LNCaP clone FGC (cell line): ENCODE data around the gene SCARB1.
A peak's percentile ranks its signal among the peaks of the same experiment; 100 is the strongest.

ENCODE experiments used
- DNase-seq: peaks from one replicate; pipeline ENCODE4 v3.0.0-alpha.2; 2011; ENCODE audit warnings: low read depth
- H3K4me3 ChIP-seq: 2 replicates; pipeline ENCODE4 v1.5.1; 2011; ENCODE audit warnings: mild to moderate bottlenecking, low read depth, low read length, control low read depth
- TF ChIP-seq, protein P1 (sequence below): IDR thresholded peaks from 2 replicates; pipeline ENCODE4 v1.5.1; 2012; ENCODE audit warnings: mild to moderate bottlenecking; ENCODE audit not compliant: control insufficient read depth, insufficient read depth; ENCODE audit errors: extremely low read depth

The SCARB1 gene

DNA sequence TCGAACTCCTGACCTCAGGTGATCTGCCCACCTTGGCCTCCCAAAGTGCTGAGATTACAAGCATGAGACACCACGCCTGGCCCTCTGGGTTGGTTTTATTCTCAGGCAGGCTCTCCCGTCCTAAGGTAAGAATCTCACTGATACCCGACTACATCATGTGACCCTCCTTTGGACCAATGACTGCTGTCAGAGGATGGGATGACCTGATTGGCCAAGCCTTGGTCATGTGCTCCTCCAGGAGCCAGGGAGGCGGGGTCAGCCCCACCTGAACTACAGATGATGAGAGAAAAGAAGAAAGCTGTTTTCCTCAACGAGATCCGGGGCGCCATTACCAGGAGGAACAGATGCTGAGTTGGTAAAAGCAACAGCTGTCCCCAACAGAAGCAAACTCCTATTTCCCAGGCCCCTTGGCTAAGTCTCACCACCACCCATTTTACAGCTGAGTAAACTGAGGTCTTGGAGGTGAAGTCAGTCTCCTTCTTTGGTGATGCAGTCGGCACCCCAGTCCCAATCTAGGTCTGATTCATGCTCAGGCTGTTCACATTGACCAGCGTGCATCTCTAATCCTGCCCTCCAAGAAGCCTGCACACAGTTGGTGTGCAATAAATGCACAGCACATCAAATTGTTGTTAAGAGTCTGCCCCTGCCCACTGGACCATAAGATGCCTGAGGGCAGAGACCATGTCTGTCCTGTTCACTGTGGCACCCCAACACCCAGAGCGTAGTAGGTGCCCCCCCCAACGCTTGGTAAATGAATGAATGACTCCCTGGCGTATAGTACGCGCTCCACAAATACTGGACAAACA is 118.8 kb downstream of the SCARB1 start:
- no peak for DNase-seq
- TF ChIP-seq, protein P1, sequence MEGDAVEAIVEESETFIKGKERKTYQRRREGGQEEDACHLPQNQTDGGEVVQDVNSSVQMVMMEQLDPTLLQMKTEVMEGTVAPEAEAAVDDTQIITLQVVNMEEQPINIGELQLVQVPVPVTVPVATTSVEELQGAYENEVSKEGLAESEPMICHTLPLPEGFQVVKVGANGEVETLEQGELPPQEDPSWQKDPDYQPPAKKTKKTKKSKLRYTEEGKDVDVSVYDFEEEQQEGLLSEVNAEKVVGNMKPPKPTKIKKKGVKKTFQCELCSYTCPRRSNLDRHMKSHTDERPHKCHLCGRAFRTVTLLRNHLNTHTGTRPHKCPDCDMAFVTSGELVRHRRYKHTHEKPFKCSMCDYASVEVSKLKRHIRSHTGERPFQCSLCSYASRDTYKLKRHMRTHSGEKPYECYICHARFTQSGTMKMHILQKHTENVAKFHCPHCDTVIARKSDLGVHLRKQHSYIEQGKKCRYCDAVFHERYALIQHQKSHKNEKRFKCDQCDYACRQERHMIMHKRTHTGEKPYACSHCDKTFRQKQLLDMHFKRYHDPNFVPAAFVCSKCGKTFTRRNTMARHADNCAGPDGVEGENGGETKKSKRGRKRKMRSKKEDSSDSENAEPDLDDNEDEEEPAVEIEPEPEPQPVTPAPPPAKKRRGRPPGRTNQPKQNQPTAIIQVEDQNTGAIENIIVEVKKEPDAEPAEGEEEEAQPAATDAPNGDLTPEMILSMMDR, result no peak
- no peak overlapping the region for H3K4me3 ChIP-seq

DNA sequence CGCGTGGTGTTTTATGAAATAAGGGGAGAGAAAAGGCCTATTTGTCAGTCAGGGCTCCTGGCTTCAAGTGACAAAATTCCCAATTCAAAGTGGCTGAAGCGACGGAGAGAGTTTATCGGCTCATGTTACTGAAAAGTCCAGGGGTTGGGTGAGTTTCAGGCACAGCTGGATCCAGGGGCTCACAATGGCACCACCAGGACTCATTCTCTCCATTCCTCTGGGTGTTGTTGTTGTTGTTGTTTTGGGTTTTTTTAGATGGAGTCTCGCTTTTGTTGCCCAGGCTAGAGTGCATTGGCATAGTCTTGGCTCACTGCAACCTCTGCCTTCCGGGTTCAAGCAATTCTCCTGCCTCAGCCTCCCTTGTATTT is 119.4 kb downstream of the SCARB1 start:
- TF ChIP-seq, protein P1, result no peak
- H3K4me3 ChIP-seq, result no peak overlapping the region
- DNase-seq, result no peak

DNA sequence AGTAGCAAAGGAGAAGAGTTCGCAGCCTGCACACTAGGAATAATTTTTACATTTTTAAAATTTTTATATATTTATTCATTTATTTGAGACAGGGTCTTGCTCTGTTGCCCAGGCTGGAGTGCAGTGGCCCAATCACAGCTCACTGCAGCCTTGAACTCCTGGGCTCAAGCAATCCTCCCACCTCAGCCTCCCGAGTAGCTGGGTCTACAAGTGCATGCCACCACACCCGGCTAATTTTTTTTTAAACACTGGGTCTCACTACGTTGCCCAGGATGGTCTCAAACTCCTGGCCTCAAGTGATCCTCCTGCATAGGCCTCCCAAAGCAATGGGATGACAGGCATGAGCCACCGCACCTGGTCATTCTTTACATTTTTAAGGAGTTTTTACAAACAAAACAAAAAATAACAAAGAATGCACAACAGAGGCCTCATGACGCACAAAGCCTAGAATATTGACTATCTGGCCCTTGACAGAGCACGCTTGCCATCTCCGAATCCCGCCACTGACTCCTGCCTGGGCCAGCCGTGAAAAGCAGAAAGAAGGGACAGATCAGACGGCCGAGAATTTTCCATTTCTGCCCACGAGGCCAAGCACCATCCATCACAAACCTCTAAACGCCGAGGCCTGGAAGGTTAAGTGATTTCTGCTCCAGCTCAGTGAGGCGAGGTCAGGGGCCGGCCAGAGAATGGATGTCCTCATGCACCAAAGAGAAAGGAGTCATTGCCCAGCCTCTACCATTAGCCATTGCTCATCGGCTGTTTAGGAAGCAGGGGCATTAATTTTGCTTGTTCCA is 120.0 kb downstream of the SCARB1 start:
- no peak overlapping the region for H3K4me3 ChIP-seq
- DNase-seq, result no peak
- TF ChIP-seq, protein P1, result no peak

DNA sequence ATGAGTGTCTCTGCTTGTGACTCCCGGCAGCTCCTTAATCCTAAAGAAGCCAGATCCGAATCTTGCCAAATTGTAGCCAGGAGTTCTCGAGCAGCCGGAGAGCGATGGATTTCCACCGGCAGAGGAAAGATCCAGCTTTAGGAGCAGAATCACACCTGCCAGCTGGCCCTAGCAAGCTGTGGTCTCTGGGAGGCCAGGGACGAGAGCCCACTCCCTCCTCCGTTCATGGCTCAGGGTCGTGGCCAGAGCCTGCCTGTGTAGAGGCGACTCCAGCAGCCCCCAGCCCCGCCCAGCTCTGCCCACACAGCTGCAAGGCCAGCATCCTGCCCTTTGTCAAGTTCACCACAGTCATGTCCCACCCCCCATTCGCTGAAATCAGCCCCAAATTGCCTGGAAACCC is 121.0 kb downstream of the SCARB1 start:
- no peak for DNase-seq
- H3K4me3 ChIP-seq, result no peak overlapping the region
- TF ChIP-seq, protein P1, result no peak

DNA sequence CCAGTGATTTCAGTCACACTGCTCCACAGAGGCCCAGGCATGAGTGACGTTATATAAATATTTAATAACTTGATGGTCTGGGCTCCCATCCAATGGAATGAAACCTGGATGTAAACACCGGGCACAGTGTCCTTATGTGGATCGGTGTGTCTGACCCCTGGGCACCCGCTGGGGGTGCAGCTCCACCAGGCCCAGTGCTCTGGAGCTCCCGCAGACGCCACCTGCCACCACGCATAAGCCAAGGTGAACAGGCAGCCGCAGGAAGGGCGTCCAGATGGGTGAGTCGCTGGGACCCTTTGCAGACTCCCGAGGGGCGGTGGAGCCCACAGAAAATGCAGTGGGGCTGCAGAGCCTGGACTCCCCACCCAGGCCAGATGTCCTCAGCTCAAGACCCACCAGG is 121.6 kb downstream of the SCARB1 start:
- TF ChIP-seq, protein P1, result no peak
- DNase-seq, result peak; percentile 73
- H3K4me3 ChIP-seq, result no peak overlapping the region

DNA sequence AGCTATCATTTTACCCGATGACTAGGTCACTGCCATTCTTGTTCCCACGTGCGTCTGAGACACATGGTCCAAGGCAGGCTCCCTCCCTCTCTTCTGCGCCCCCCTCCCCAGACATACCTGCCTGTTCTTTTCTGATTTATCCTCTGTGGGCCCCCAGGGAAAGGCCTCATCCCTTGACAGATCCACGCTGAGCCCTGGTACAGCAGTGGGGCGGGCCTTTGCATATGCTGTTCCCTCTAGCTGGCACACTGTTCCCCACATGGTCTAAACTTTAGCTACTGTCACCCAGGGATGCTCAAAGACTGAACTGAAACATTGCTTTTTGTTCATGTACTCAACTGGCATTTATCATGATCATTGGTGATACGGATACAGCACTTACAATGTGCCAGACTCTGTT is 122.5 kb downstream of the SCARB1 start:
- no peak overlapping the region for H3K4me3 ChIP-seq
- no peak for DNase-seq
- TF ChIP-seq, protein P1, result no peak

DNA sequence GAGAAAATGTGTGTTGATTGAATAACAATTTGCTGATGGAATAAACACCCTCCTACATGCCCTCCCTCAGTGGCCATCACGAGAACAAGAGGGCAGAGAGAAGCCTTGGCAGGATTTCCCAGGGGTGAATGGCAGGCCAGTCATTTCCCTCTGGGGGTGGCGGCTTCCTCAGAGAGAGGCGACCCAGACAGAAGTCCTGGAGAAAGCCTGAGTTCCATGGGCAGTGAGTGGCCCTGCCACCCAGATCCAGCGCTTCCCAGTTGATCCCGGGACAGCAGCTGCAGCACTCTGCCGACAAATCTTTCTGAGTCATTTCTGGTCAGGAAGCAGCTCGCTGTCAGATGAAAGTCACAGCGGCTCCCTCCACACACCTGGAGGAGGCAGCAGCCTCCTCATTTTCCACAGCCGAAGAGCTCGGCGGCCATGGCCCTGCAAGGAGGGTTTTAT is 123.0 kb downstream of the SCARB1 start:
- TF ChIP-seq, protein P1, result no peak
- no peak for DNase-seq
- H3K4me3 ChIP-seq, result no peak overlapping the region
